Activated CD8-positive, alpha-beta T cell treated with anti-CD3 and anti-CD28 coated beads for 36 hours (primary cell): ENCODE results near the gene NMT2. TPM values are rescaled to one million over a fixed set of nuclear protein-coding genes. Genes with fewer than 3 reads are reported as not detected.

Experiments
- ATAC-seq: fragments of 200-7000 bp; cut with Tn5 transposase; one replicate; pipeline ENCODE4 v1.10.0; 2021; ENCODE audit warnings: mild to moderate bottlenecking, moderate library complexity
- CTCF ChIA-PET: fragments of 350-600 bp; sonication (Branson Sonifier 250); formaldehyde crosslinking; loops from one replicate; lab custom pipeline; 2021; ENCODE audit warnings: antibody characterized with exemption; lab: Charles Lee
- POLR2A ChIA-PET: fragments of 350-600 bp; sonication (Branson Sonifier 250); formaldehyde crosslinking; loops from one replicate; lab custom pipeline; 2021; ENCODE audit warnings: antibody characterized with exemption; lab: Charles Lee
- DNase-seq: peaks from one replicate; pipeline ENCODE4 v3.0.0-alpha.2; 2020
- H3K27ac Mint-ChIP-seq: one replicate; pipeline ENCODE4 v1.8.0; 2021; ENCODE audit warnings: mild to moderate bottlenecking, mixed read lengths
- H3K27me3 Mint-ChIP-seq: one replicate; pipeline ENCODE4 v1.8.0; 2021; ENCODE audit warnings: mixed read lengths
- H3K36me3 Mint-ChIP-seq: one replicate; pipeline ENCODE4 v1.8.0; 2021; ENCODE audit warnings: low read depth, mixed read lengths
- H3K4me1 Mint-ChIP-seq: one replicate; pipeline ENCODE4 v1.8.0; 2021; ENCODE audit warnings: low read depth, mixed read lengths
- H3K4me3 Mint-ChIP-seq: one replicate; pipeline ENCODE4 v1.8.0; 2021; ENCODE audit warnings: mild to moderate bottlenecking, moderate library complexity, mixed read lengths
- H3K9me3 Mint-ChIP-seq: one replicate; pipeline ENCODE4 v1.8.0; 2021; ENCODE audit warnings: mixed read lengths
- CTCF ChIP-seq: fragments of 200-600 bp; IDR thresholded peaks from one replicate; pipeline ENCODE4 v1.8.0; 2022; ENCODE audit warnings: antibody characterized with exemption, mild to moderate bottlenecking
- intact Hi-C: fragments of 100-400 bp; cut with micrococcal nuclease; formaldehyde crosslinking; loops from one replicate; pipeline ENCODE4 v1.10.0; 2022
- total RNA-seq, 2 experiments: library from RNA; stranded (reverse); gene quantifications; one replicate each; pipeline ENCODE4 v1.2.3, GENCODE V29; 2021

Gene NMT2
- total RNA-seq, 2 experiments from 2014 or later = 15.9 to 16.2 TPM

DNA sequence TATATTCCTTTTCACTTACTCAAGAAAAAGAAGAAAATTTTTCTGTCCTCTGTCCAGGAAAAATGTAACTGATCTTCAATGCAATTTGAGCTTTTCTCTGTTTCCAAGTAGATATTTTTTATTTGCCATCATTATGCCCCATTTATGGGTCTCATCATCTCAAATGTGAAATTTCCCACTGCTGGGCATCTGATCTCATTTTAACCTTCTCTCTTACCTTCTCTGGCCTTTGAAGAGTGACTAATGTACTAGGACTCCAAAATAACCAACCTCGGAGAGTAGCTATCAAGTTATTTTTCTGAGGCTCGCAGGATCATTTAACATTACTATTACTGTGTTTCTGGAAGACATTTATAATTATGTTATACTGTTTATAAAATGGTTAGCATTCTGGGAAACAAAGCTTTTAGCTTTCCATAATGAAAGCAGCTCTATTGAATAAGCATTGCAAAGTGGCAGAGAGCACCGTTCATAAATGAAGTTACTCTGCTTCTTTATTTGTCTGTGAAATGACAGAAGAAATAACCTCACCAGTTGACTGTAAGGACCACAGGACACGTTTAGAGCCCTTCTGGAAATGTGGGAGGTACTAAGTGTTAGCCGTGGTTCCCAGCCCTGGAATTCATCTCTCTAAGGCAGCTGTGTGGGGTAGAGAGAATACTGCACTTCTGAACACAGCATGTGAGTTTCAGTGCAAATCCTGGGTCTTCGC, 33.3 kb upstream of the NMT2 start:
- H3K27ac Mint-ChIP-seq = no peak overlapping the region
- ChIA-PET CTCF (interaction anchor here (0.7 to 2.3 kb wide), 3 partner anchors 12 to 35 kb away, joined by 3 to 8 read pairs (median 5); no protein-coding TSS in a partner anchor), POLR2A (interaction anchor here (0.6 to 0.7 kb wide), 2 partner anchors 32 to 67 kb away, joined by 3 read pairs; no protein-coding TSS in a partner anchor)
- DNase-seq (no peak), ATAC-seq (no peak)
- peaks cover 25% of the 10 kb centered on the region for H3K4me1 Mint-ChIP-seq
- H3K4me3 Mint-ChIP-seq = no peak overlapping the region
- intact Hi-C loops = no loop called here
- no peaks in the 10 kb centered on the region for H3K36me3 Mint-ChIP-seq
- no peaks in the 10 kb centered on the region for H3K9me3 Mint-ChIP-seq
- H3K27me3 Mint-ChIP-seq = no peaks in the 10 kb centered on the region
- no peak for TF ChIP-seq CTCF

GRCh38 chr10:15200626-15201025, 32.1 kb upstream of the NMT2 start:
- Mint-ChIP-seq H3K36me3 (no peaks in the 10 kb centered on the region), H3K4me1 (peaks cover 24% of the 10 kb centered on the region), H3K9me3 (no peaks in the 10 kb centered on the region), H3K27ac (no peak overlapping the region), H3K27me3 (no peaks in the 10 kb centered on the region), H3K4me3 (no peak overlapping the region)
- ATAC-seq (no peak), DNase-seq (no peak)
- CTCF ChIA-PET = interaction anchor here (1.3 kb wide), 1 partner anchor 11 kb away, joined by 4 read pairs; no protein-coding TSS in a partner anchor
- TF ChIP-seq CTCF = no peak
- POLR2A ChIA-PET = no interaction called here
- intact Hi-C loops = no loop called here

DNA sequence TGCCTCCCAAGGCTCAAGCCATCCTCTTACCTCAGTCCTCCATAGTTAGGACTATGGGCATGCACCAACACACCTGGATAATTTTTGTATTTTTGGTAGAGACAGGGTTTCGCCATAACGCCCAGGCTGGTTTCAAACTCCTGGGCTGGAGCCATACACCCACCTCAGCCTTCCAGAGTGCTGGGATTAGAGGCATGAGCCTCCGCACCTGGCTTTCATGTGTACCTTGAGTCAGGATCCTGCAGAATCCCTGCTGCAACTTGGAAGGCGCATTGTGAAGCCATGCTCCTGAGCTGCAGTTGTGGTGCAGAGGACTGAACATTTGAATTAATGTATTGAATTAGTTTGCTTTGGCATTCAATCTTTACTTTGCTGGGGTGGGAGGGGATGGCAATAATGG, 29.4 kb upstream of the NMT2 start:
- DNase-seq (no peak), ATAC-seq (no peak)
- no peaks in the 10 kb centered on the region for H3K36me3 Mint-ChIP-seq
- no peaks in the 10 kb centered on the region for H3K27me3 Mint-ChIP-seq
- no peaks in the 10 kb centered on the region for H3K9me3 Mint-ChIP-seq
- H3K27ac Mint-ChIP-seq = no peak overlapping the region
- TF ChIP-seq CTCF = no peak
- ChIA-PET CTCF (no interaction called here), POLR2A (interaction anchor here (1.6 kb wide), 1 partner anchor 23 kb away, joined by 4 read pairs; no protein-coding TSS in a partner anchor)
- H3K4me3 Mint-ChIP-seq = no peak overlapping the region
- intact Hi-C loops = no loop called here
- H3K4me1 Mint-ChIP-seq = peaks cover 23% of the 10 kb centered on the region

DNA sequence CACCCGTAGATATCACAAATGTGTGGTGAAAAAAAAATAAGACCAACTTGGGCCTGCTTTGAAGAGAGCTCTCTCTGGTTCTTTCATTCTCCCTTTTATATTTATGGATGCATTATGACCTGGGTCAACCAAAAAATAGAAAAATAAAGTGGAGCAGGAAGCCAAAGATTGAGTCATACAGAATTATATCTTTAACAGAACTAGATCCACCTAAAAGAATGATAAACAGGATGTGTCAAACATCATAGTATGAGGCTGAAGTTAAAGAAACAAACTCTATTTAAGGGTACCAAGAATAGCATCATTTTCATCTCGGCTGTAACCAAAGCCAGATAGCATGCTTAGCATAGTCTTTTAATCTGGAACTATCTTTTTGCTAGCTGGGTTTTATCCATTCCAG, 28.8 kb upstream of the NMT2 start:
- Mint-ChIP-seq H3K36me3 (no peaks in the 10 kb centered on the region), H3K9me3 (no peaks in the 10 kb centered on the region), H3K4me1 (peaks cover 18% of the 10 kb centered on the region), H3K4me3 (no peak overlapping the region), H3K27ac (peak overlapping the region; percentile 26), H3K27me3 (no peaks in the 10 kb centered on the region)
- ChIA-PET CTCF (interaction anchor here (0.7 kb wide), 1 partner anchor 12 kb away, joined by 3 read pairs; no protein-coding TSS in a partner anchor), POLR2A (no interaction called here)
- intact Hi-C loops = no loop called here
- ATAC-seq = no peak
- DNase-seq = no peak
- TF ChIP-seq CTCF = no peak
